Measurements from ENCODE around the gene ARHGEF7.
"Not testable (repeated sequence)": the region's sequence is repeated elsewhere in the genome, so short reads cannot be mapped to it uniquely, and the experiment has no call there.

ARHGEF7 gene

DNA sequence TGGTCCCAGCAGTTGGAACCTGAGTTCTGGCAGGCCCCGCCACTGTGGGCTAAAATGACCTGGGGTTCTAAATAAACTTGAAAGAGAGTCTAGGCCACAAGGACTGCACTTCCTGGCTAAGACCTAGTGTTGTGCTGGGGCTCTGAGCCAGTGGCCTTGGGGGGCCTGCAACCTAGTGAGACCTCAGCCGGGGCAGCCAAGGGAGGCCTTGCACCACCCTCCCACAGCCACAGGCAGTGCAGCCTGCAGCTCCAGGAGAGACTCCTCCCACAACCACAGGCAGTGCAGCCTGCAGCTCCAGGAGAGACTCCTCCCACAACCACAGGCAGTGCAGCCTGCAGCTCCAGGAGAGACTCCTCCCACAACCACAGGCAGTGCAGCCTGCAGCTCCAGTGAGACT lies 142.8 kb downstream of the ARHGEF7 start:
- DNase-seq = not testable (repeated sequence)

- no peak for DNase-seq
Measured at GRCh38 chr13:111258637-111259036, 143.5 kb downstream of the ARHGEF7 start.

- no peak for DNase-seq
Measured at GRCh38 chr13:111259058-111259457, 143.9 kb downstream of the ARHGEF7 start.

- DNase-seq = no peak
Measured at GRCh38 chr13:111261326-111261725, 146.2 kb downstream of the ARHGEF7 start.

DNA sequence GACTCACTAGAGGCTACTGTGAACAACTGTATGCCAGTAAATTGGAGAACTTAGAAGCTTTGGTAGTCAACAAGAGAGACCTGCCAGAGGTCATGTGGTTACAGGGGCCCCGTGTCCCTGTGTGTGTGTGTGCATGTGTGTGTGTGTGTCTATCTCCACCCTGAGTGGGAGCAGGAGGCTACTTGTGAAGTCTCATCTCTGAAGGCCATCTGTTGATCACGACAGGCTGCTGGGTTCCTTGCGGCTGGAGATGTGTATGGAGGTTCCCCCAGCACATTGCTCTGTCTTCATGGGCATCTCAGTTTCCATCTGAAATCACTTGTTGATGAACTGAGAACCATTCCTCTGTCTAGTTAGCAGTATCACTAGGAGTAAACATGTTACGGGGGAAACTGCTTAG lies 147.2 kb downstream of the ARHGEF7 start:
- DNase-seq = no peak

DNA sequence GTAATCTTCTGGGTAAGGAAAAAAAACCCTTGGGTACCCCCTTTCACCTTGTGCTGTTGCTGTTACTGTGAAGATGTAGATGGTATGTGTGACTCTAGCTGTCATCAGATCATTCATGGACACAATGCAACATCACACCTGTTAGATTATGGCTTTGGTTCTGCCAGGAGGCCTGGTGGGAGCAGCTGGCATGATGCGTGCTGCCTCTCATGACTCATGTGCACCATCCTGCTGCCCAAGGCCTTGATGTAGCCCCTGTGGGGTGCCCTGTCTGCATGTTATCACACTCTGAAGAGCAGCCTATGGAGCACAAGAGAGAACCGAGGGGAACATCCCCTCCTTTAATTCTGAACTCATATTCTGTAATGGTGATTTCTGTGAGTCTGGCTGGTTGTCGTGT lies 147.6 kb downstream of the ARHGEF7 start:
- DNase-seq = no peak

GRCh38 chr13:111263566-111263965 lies 148.5 kb downstream of the ARHGEF7 start:
- DNase-seq = no peak

DNA sequence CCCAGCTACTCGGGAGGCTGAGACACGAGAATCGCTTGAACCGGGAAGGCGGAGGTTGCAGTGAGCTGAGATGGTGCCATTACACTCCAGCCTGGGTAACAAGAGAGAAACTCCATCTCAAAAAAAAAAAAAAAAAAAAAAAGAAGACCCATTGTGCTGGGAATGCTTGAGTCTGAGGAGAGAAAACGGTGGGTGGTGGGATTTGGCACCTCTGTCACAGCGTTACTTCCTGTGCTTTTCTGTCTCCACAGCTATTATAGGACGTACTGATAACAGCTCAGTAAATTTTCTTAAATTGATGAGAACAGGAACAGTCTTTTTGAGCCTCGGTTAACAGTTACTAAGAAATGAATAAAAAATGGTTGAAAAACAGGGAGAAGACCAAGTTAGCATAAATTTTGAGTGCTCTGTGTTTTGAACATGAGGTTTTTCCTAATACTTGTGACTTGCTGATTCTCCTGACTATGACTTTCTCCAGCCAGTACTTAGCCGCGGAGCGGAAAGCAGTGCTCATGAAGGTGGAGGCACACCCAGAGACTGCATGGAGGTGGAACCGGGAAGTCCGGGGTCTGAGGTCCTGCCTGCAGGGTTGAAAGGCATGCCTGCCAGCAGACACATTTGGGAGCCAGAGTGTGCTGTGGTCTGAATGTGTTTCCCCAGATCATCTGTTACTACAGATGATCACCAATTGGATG lies 150.0 kb downstream of the ARHGEF7 start:
- DNase-seq = no peak

DNA sequence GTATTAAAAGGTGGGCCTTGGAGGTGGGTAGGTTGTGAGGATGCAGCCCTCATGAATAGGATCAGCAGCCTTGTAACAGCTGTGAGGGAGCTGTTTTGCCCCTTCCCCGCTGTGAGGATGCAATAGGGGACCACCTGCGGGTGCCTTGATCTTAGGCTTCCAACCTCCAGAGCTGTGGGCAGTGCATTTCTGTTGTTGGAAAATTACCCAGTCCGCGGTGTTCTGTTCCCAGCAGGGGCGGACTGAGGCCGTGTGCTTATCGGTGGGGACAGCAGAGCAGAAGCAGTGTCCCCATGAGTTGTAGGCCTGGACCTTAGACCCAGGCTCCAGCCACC lies 150.6 kb downstream of the ARHGEF7 start:
- no peak for DNase-seq

DNA sequence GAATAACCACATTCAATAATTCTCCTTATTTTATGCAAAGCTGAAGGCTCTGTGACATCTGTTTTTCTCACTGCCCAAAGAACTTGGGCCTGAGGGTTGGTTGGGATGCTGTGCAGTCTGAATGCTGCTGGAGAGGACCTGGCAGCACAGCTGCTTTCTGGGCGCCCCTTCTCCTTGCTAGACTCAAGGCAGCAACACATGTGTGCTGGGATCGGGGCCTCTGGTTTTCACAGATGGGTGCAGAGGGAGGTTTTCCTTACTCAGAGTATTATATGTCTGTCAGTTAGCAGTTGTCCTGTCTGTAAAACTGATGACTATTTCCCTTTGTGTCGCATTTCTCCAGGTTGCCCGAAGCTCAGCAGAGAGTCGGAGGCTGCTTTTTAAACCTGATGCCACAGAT lies 152.1 kb downstream of the ARHGEF7 start:
- no peak for DNase-seq

DNA sequence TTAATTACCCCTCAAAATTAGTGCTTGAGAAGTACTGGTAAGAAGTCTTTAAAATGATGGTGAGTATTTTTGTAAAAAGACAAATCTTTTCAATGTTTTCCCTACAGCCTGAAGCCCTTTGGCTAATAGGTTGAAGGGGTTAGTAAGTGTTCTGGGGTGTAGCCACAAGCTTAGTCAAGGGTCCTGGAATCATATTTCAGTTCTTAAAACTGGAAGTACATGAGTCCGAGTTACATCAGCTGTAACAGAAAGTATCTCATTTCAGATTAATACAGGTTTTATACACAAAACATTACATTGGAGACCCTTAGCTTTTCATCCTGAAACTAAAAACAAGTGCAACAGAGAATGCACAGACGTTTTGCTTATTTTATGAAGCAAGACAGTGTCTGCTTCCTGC lies 152.7 kb downstream of the ARHGEF7 start:
- no peak for DNase-seq

GRCh38 chr13:111269508-111269907 lies 154.4 kb downstream of the ARHGEF7 start:
- no peak for DNase-seq

DNA sequence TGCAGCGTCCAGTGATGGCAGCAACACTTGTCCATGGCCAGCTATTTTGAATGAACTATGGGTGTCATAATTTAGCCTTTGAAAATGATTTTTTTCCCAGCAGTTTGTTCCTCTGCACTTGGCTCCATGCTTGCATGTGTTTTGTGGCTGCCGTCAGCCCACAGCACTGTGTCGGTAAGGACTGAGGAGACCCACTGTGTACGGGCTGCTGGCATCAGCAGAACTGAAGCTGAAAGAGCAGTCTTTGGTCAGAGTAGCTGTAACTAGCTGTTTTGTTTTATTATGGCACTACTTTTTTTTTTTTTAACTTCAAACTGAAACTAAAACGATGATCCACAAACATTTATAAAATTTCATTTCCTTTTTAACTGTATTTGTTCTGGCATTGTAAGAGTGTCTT lies 155.0 kb downstream of the ARHGEF7 start:
- DNase-seq = no peak

DNA sequence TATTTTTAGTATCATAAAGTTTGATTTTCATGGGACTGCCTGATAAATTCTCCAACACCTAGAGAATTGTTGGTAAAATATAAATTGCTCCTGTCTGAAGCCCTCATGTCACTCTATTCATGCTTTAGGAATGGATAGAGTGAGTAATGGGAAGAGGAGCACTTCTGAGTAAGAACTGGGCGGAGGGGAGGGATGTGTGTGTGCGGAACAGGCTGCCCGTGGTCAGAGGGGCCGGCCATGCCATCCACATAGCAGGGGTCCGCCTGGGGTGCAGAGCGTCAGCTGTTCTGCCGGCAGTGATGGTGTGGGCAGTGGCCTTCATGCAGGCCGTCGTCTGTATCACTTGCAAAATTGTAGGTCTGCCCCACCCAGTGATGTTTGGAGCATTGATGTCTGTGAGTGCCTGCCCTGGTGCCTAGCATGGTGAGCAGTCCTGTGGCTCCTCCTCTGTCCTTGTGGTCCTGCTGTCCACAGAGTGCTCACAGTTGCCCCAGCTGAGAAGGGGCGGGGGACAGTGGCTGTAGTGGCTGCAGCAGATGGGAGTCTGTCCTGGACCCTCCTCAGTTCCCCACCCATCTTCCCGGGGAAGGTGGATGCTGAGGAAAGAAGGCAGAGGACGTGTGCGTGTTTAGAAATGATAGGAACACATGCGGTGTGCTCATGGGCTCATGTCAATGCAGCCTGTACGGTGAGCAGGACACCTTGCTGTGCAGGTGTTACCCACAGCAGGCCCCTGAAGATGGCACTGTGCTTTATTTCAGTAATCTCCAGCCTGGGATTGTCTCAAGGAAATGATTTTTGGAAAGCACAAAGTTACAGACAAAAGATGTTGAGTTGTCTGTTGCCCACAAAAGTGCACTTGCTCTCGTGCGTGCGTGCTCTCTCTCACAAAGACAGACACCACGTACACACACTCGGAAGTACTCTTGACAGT lies 155.9 kb downstream of the ARHGEF7 start:
- no peak for DNase-seq

GRCh38 chr13:111272117-111272516 lies 157.0 kb downstream of the ARHGEF7 start:
- no peak for DNase-seq

GRCh38 chr13:111275382-111275781 lies 160.3 kb downstream of the ARHGEF7 start:
- DNase-seq = no peak

DNA sequence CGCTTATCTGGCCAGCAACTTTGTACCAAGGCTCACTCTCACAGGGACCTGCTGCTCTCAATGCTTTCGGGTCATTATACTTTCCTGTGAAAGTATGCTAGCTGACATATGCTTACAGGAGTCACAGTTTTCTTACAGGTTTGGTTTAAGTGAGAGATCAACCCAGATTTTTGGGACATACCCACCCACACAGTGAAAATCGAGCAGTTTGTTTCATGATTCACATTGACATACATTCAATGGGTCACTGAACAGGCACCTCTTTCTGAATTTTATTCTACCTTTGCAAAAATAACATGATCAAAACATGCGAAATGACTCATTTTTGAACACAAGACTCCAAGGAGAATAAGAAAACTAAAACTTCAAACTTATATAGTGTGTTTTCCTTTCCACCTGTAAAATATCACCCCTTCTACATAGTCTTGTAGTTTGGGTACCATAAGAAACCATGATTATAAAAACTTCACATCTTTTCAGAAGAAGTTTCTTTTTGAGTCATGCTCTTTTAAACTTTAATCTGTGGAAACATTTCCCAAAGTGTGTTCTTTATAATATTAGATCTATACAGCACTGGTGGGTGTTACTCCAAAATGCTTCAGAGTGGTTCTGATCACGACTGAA lies 161.0 kb downstream of the ARHGEF7 start:
- no peak for DNase-seq

- DNase-seq = no peak
Measured at GRCh38 chr13:111278258-111278657, 163.1 kb downstream of the ARHGEF7 start.

DNA sequence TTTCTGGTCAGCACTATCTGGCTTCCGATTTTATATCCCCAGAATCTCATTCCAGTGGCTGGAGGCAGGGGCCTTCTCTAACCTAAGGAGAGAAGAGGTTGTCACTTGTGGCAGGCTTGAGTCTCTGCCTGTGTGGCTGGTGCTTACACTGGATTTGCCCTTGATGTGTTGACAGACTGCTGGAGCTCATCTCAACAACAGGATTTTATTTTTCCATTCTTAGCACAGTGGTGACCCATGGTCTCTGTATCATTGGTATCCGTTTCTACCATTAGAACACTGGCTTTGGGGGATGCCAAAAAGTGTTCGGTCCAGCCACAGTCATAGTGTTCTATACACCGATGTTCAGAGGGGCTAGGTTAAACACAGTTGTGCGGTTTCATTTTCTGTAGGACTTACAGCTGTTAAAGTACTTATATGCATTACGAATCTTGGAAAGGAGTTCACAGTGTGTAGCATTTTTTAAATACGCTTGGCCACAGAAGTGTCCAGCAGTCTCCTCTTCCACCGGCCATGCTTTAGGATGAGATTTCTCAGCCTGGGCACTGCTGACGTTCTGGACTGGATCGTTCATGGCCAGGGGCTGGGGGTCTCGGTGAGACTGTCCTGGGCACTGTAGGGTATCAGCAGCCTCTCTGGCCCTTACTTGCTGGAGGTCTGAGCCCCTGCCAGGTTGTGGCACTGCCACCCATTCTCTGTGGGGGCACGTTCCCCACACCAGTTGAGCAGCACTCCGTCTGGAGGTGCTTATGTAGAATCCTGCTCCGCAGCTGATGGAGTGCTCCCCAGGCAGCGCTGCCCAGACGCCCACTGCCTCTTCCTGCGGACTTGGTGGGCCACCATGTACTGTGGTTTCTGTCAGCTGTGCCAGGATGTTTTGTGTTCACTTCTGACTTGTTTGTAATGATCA lies 163.9 kb downstream of the ARHGEF7 start:
- DNase-seq = no peak

GRCh38 chr13:111280226-111280625 lies 165.1 kb downstream of the ARHGEF7 start:
- no peak for DNase-seq

DNA sequence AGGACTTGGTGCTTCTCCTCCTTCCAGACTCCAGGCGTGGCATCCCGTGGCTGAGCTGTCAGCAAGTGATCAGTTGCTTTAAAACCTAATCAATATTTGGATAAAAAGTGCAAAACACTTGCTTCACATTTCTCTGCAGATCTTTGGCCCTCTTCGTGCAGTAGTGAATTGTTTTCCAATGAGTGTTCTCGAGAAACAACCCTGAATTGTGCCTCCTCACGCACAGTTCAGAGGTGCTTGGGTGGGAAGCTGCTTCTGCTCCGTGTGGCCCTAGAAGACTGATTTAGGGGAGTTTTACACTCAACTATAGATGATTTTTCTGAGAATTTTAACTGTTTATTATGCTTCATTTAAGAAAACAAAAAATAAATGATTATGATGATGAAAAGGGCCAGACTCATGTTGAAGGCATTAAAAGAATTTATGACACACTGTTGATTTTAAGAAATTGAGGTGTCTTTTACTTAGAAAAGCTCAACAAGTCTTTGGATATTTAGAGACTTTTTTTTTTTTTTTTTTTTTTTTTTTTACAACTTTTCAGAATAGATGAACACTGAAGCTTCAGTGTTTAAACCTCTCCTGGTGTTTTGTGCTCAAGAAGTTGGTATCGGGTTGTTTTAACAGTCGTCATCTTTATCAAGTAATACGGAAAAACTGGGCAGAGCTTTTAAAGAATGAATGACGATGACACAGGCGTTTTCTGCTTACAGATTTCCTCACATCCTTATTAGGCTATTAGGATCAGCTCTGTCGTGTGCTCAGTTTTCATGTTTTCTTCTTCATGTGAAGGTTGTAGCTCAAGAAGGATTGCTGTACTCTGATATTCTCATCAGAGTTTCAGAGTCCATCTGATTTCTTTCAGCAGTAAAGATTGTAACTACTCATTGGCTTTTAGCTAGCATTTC lies 165.8 kb downstream of the ARHGEF7 start:
- no peak for DNase-seq

Data from NK-92 treated with Interleukin-12 subunit alpha and Interleukin-12 subunit beta, amount 100 ng/mL, for 24 hours (cell line).